A549 treated with CORT108297 at 1 μM for 4 hours (cell line): ENCODE data around the gene VAMP8. TPM values are rescaled to one million over a fixed set of nuclear protein-coding genes. Genes with fewer than 3 reads are reported as not detected.

Experiments used
- total RNA-seq: library from RNA; stranded (reverse); fragments of 200-300 nt; extraction: Qiagen RNA extraction; gene quantifications from 5 replicates; pipeline ENCODE4 v1.2.3, GENCODE V29; 2022

VAMP8 gene
- 15.2 to 18.7 TPM (median 16.4 TPM) in 5 replicates for total RNA-seq

GRCh38 chr2:85577386-85578242 lies at the start of gene VAMP8:
Gene VAMP8, plus strand, starts transcription at chr2:85577586. Its CDS starts 61 bp downstream, at chr2:85577647.

GRCh38 chr2:85538507-85539360 lies 38.7 kb upstream of the VAMP8 start, which contains the start of gene MAT2A:
Gene MAT2A, plus strand, starts transcription at chr2:85539168. Its CDS starts 120 bp downstream, at chr2:85539288.

GRCh38 chr2:85561280-85562212 lies 15.8 kb upstream of the VAMP8 start, which contains the start of gene GGCX:
Gene GGCX, minus strand, starts transcription at chr2:85561493. Its CDS starts 65 bp downstream, at chr2:85561428.

GRCh38 chr2:85584354-85584856 lies 7.0 kb downstream of the VAMP8 start, which contains the start of gene VAMP5:
Gene VAMP5, plus strand, starts transcription at chr2:85584431. Its CDS starts 60 bp downstream, at chr2:85584491.

GRCh38 chr2:85595301-85596025 lies 18.1 kb downstream of the VAMP8 start, which contains the start of gene RNF181:
Gene RNF181, plus strand, starts transcription at chr2:85595745. Its CDS starts 19 bp downstream, at chr2:85595764.

GRCh38 chr2:85602476-85603234 lies 25.3 kb downstream of the VAMP8 start, which contains the start of gene TMEM150A:
Gene TMEM150A, minus strand, starts transcription at chr2:85602698. Its CDS starts 750 bp downstream, at chr2:85601948.

GRCh38 chr2:85611705-85612587 lies 34.6 kb downstream of the VAMP8 start, which contains the start of gene C2orf68:
Gene C2orf68, minus strand, starts transcription at chr2:85612066. Its CDS starts 82 bp downstream, at chr2:85611984.

Other genes starting within 250 kb of the VAMP8 start
- 85.6 to 109 TPM (median 101 TPM) in 5 replicates for gene TGOLN2, start 249.6 kb upstream of the VAMP8 start, total RNA-seq
- gene RETSAT, start 223.1 kb upstream of the VAMP8 start, total RNA-seq, result 49.0 to 54.9 TPM (median 52.0 TPM) in 5 replicates
- gene ELMOD3, start 222.8 kb upstream of the VAMP8 start, total RNA-seq, result 10.8 to 14.5 TPM (median 12.7 TPM) in 5 replicates
- 81.9 to 122 TPM (median 101 TPM) in 5 replicates for gene CAPG, start 167.2 kb upstream of the VAMP8 start, total RNA-seq
- gene SH2D6, start 158.9 kb upstream of the VAMP8 start, total RNA-seq, result 0.50 to 1.1 TPM (median 0.87 TPM) in 5 replicates
- 461 to 486 TPM (median 479 TPM) in 5 replicates for gene MAT2A, start 38.4 kb upstream of the VAMP8 start, total RNA-seq
- gene GGCX, start 16.1 kb upstream of the VAMP8 start, total RNA-seq, result 36.1 to 46.7 TPM (median 44.7 TPM) in 5 replicates
- 0.24 to 0.55 TPM in 2 of 5 replicates, not detected in the others for gene VAMP5, start 6.8 kb downstream of the VAMP8 start, total RNA-seq
- 186 to 198 TPM (median 192 TPM) in 5 replicates for gene RNF181, start 18.2 kb downstream of the VAMP8 start, total RNA-seq
- 10.8 to 14.2 TPM (median 13.8 TPM) in 5 replicates for gene TMEM150A, start 25.1 kb downstream of the VAMP8 start, total RNA-seq
- 20.2 to 29.3 TPM (median 28.1 TPM) in 5 replicates for gene C2orf68, start 34.5 kb downstream of the VAMP8 start, total RNA-seq
- 66.6 to 75.7 TPM (median 70.2 TPM) in 5 replicates for gene USP39, start 38.6 kb downstream of the VAMP8 start, total RNA-seq
- 0.10 to 0.24 TPM (median 0.13 TPM) in 5 replicates for gene SFTPB, start 90.6 kb downstream of the VAMP8 start, total RNA-seq
- 0.08 TPM in 1 of 5 replicates, not detected in the others for gene GNLY, start 116.8 kb downstream of the VAMP8 start, total RNA-seq
- gene ATOH8, start 176.4 kb downstream of the VAMP8 start, total RNA-seq, result 5.3 to 10.6 TPM (median 8.1 TPM) in 5 replicates